T-helper 2 cell (primary cell): ENCODE data around the gene TMC8.
A peak's percentile ranks its signal among the peaks of the same experiment; 100 is the strongest.
"Not testable (repeated sequence)": the region's sequence is repeated elsewhere in the genome, so short reads cannot be mapped to it uniquely, and the experiment has no call there.

ENCODE experiments used
- DNase-seq, 5 experiments: peaks; one replicate each; pipeline versions ENCODE4 v3.0.0 to v3.0.0-alpha.2; 2012 to 2022

The TMC8 gene

GRCh38 chr17:78137392-78138203, 7.0 kb downstream of the TMC8 start:
- DNase-seq, result peak in 3 of 5 experiments; percentile 50 to 85 (median 51)

- no peak for DNase-seq
Measured at GRCh38 chr17:78138204-78139060, 7.9 kb downstream of the TMC8 start.

DNA sequence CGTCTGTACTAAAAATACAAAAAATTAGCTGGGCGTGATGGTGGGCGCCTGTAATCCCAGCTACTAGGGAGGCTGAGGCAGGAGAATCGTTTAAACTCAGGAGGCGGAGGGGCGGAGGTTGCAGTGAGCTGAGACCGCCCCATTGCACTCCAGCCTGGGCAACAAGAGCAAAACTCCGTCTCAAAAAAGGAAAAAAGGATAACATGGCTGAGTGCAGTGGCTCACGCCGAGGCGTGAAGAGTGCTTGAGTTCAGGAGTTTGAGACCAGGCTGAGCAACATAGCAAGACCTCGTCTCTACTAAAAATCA, 9.2 kb downstream of the TMC8 start:
- not testable (repeated sequence) for DNase-seq

DNA sequence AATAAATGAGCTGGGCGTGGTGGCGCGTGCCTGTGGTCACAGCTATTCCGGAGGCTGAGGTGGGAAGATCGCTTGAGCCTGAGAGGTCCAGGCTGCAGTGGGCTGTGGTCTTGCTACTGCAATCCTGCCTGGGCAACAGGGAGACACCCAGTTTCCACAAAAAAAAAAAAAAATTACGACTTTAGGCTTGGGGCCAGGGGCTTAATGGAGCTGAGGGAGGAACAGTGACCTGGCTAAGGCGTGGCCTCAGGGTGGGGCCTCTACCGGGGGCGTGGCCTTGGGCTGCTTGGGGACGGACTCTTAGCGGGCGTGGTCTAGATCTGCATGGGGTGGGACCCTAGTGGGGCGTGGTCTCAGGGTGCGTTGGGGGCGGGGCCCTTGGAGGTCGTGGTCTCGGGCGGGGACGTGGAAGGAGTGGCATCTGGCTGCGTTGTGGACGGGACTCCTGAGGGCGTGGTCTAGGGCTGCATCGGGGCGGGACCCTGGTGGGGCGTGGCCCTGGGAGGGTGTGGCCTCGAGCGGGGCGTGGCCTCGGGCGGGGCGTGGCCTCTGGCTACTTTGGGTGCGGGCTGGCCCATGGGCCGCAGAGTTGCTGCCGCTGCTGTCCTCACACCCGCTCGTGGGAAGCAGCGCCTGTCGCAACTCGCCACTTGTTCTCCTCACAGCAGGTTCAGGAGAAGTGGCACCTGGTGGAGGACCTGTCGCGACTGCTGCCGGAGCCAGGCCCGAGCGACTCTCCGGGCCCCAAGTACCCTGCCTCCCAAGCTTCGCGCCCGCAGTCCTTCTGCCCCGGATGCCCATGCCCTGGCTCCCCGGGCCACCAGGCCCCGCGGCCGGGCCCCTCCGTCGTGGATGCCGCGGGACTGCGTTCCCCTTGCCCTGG, 9.8 kb downstream of the TMC8 start:
- peak; percentile 85 to 95 (median 95) for DNase-seq

- DNase-seq, result no peak
Measured at GRCh38 chr17:78141437-78142118, 11.0 kb downstream of the TMC8 start.

DNA sequence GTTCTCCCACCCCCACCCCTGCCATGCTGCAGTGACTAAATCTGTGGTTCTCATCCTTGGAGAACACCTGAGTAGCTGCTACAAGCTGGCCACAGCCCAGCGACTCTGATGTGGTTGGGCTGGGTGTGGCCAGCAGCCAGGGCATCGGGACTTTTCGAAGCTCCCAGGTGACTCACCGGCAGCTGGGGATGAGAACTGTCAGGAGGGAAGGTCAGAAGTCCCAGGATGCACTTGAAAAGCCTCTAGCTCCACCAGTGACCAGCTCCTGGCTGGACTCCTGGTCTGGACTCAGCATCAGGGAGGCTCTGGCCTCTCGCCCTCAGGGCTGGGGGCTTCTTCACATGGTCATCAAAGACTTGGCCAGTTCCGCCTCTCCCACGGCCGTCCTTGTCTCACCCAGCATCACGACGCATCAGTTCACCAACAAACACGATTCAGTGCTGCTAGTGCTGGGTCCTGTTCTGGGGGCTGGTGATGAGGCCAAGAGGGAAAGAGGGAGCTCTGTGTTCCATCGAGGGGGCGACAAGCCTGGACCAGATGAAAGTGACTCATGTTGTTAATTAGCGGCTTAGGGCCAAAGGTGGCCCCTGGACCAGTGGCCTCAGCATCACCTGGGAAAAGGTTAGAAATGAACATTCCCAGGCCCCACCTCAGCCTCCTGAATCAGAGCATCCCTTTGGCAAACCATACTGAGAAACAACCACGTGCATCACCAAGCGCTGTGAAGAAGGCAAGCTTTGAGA, 11.7 kb downstream of the TMC8 start:
- no peak for DNase-seq

DNA sequence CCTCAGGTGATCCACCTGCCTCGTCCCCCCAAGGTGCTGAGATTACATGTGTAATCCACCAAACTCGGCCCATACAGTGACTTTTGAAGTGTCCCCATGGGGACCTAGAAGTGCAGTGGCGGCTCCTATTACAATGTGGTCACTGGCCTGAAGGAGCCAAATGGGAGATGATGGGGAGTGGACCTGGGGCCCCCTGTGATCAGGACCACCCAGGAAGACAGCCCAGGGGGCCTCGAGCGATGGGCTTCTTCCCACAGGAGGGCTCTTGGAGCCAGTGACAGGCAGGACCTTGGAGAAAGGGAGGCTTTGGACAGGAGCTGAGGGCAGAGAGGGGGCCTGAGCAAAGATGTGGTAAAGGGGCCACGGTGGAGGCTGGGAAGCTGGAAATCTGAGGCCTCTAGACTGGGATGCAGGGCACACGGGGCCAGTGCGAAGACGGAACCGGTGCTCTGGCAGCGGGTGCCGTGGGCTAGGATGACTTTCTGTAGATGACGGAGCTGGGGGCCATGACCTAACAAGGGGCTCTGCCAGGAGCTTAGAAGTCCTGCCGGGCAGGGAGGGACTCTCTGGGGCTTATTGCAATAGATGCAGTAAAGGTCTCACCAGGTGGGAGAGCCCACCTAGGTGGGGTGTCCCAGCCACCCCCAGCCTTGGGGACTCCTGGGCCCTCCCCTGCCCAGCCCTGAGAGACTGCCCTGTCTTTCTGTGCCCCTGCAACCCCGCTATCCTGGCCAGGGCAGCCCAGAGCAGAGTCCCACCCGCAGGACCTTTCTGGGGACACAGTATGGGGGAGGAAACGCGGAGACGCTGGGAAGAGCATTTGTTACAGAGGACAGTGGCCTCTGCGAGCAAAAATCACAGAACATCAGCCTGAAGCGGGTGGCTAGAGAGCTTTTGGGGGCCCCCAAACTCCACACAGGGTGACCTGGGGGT, 12.9 kb downstream of the TMC8 start:
- DNase-seq, result no peak

GRCh38 chr17:78144147-78144719, 13.7 kb downstream of the TMC8 start:
- DNase-seq, result no peak

DNA sequence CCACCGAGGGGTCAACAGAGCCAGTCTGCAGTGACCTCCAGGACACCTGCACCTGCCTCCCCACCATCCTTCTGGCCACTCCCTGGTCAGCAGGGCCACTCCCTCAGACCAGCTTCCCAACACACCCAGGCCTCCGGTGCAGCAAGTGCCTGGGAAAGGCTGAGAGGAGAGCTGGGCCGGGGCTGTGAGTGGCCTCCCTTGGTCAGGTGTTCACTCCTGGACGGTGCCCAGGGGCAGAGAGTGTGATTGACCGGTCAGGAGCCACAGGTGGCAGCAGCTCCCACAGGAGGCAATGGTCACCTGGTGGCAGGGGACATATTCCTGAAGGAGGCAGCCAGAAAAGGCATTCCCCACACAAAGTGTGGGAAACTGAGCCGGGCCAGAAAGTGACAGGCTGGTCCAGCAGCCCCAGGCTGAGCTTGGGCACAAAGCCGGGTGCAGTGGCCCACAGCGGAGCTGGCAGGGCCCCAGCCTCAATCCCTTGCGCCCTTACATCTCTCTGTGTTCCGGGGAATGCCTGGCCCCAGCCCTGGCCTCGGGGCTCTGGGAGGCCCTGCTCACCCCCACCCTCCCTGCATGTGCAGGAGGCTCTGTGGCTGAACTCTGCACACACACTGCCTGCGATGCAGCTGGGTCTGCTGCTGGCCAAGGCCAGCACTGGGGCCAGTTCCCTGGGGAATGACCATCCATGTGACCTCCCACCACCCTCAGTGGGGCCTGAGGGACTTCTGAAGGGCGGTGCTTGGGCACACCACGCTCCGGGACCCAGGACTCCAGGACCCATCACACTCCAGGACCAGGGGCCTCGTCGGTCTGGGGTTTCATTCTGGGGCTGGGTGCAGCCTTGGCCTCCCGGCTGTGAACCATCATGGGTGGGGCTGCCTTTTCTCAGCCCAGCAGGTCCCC, 14.4 kb downstream of the TMC8 start:
- DNase-seq, result no peak

GRCh38 chr17:78146471-78146869, 15.9 kb downstream of the TMC8 start:
- no peak for DNase-seq

DNA sequence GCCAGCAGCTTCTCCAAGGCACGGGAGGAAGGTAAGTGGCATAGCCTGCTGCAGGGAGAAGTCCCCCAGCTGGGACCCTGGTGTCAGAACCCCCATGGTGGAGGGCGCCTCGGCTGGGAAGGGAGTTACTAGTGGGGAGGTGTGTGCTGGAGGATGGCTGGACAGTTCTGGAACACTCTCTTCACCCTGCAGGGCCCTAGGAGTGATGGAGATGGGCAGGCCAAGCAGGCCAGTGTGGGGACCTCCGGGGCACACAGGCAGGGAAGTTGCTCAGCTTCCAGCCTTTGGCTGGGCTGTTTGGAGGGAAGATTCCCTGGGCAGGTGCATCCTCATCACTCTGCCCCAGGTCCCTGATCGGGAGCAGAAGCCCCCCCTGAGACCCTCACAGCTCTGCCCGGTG, 16.3 kb downstream of the TMC8 start:
- no peak for DNase-seq

DNA sequence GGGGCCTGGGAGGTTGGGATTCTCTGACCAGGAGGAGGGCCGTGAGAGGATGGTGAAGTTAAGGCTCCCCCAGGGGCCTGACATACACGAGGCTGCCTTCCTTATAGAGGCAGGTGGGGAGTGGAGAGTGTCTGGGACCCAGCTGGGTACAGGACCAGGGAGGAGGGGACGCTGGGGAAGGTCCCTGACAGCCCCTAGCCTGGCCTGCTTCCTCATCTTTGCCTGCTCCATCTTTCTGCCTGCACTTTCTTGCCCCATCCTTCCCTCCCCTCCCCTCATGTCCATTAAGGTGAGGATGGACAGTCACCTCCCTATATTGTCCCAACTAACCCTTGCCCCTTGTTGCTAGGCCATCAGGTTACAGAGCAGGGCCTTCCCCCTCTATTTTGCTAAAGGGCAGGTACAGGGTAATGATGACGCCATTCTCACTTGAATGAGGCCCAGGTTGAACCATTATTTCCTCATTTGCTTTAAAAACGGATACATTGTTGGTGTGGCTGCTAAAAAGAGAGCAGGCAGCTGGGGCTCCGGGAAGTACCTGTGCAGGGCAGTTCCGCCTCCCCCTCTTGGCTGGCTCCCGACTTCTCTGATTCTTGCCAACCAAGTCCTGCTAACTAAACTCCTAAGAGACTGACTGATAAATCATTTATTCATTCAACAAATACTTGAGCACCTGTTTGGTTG, 16.9 kb downstream of the TMC8 start:
- no peak for DNase-seq

DNA sequence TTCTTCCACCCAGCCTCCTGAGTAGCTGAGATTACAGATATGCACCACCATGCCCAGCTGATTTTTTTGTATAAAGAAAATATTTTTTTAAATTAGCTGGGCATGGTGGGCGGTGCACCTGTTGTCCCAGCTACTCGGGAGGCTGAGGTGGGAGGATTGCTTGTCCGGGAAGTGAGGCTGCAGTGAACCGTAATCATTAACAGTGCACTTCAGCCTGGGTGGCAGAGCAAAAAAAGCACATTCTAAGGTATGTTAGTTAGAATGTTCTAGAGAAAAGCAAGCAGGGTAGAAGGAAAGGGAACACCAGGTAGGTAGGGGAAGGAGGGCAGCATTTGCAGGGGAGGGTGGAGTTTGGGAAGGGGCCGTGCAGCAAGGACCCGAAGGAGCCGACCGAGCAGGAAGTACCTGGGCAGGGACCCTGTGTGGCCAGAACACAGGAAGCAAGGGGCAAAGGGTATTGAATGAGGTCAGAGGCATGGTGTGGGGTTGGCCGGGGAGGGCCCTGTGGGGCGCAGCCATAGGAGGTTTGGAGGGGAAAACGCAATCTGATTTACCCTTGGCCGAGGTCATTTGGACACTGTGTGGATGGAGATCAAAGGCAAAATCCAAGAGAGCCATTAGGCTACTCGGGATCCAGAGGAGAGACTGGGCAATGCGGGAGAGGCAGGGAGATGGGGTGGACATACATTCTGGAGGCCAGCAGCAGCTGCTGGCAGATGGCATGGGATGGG, 17.9 kb downstream of the TMC8 start:
- no peak for DNase-seq

- DNase-seq, result no peak
Measured at GRCh38 chr17:78151514-78152008, 21.0 kb downstream of the TMC8 start.

DNA sequence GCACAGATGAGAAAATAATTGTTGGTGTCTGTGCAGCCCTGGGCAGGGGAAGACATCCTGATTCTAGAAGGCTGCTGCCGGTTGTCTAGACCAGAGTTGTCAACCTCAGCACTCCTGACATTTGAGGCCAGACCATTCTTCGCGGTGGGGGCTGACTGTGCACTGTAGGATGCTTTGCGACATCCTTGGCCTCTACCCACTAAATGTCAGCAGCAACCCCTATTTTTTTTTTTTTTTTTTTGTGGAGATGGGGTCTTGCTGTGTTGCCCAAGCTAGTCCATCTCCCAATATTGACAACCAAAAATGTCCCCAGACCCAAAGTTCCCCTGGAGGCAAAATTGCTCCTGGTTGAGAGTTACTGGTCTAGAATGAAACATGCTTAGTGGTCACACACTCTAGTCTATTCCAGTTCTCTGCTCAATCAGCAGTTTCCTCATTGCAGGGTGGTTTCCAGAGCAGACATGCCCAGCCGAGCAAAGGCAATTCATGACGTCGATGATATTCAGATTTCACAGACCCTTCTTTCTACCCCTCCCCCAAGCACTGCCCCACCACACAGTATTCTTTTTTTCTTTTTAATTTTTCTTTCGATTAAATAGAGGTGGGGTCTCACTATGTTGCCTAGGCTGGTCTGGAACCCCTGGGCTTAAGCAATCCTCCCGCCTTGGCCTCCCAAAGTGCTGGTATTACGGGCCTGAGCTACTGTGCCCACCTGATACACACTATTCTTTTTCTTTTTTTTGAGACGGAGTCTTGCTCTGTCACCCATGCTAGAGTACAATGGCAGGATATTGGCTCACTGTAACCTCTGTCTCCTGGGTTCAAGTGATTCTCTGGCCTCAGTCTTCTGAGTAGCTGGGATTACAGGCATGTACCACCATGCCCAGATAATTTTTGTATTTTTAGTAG, 24.6 kb downstream of the TMC8 start:
- no peak for DNase-seq

DNA sequence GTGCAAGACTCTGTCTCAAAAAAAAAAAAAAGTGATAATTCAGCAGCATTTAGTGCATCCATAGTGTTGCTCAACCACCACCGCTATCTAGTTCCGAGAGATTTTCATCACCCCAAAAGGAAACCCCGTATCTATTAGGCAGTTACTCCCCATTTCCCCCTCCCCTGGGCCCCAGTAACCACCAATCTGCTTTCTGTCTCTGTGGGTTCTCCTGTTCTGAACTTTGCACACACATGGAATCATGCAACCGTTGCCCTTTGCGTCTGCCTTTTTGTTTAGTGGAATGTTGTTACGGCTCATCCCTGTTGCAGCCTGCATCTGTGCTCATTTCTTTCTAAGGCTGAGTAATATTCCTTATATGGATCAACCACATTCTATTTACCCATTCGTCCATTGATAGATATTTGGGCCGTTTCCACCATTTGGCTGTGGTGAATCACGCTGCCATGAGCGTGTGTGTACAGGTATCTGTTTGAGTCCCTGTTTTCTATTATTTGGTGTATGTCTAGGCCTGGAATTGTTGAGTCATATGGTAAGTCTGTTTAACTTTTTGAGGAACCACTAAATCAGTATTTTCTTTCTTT, 29.1 kb downstream of the TMC8 start:
- DNase-seq, result peak in 1 of 5 experiments; percentile 50
